PC-3 (cell line): ENCODE data around the gene PRKCQ.

Experiments used
- EZH2 ChIP-seq: fragments of 300-600 bp; sonication (generic); IDR thresholded peaks from one replicate; pipeline ENCODE4 v1.6.1; 2017; ENCODE audit warnings: antibody characterized with exemption, mild to moderate bottlenecking, low read length; ENCODE audit not compliant: unreplicated experiment
- EZH2phosphoT487 ChIP-seq: fragments of 300-600 bp; sonication (generic); IDR thresholded peaks from 2 replicates; pipeline ENCODE4 v1.6.1; 2018; ENCODE audit warnings: mild to moderate bottlenecking, antibody characterized with exemption, low read length, borderline replicate concordance
- TF ChIP-seq, protein P1 (sequence below): fragments of 300-600 bp; sonication (generic); conservative IDR thresholded peaks from 2 replicates; pipeline ENCODE4 v1.5.1; 2017; ENCODE audit warnings: antibody characterized with exemption, low read depth, mild to moderate bottlenecking, low read length

DNA sequence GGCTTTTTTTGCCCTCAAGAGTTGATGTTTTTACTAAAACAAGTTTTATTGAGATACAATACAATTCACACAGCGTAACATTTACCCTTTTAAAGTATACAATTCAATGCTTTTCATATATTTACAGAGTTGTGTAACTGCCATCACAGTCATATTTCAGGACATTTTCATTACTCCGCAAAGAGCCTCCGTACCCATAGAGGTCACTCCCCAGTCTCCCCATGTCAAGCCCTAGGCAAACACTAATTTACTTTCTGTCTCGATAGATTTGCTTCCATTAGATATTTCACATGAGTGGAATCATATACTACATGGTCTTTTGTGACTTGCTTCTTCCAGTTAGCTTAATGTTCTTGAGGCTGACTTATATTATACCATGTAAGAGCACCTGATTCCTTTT, 183.8 kb downstream of the PRKCQ start:
- TF ChIP-seq, protein P1, sequence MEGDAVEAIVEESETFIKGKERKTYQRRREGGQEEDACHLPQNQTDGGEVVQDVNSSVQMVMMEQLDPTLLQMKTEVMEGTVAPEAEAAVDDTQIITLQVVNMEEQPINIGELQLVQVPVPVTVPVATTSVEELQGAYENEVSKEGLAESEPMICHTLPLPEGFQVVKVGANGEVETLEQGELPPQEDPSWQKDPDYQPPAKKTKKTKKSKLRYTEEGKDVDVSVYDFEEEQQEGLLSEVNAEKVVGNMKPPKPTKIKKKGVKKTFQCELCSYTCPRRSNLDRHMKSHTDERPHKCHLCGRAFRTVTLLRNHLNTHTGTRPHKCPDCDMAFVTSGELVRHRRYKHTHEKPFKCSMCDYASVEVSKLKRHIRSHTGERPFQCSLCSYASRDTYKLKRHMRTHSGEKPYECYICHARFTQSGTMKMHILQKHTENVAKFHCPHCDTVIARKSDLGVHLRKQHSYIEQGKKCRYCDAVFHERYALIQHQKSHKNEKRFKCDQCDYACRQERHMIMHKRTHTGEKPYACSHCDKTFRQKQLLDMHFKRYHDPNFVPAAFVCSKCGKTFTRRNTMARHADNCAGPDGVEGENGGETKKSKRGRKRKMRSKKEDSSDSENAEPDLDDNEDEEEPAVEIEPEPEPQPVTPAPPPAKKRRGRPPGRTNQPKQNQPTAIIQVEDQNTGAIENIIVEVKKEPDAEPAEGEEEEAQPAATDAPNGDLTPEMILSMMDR, result no peak
- TF ChIP-seq EZH2 (no peak), EZH2phosphoT487 (no peak)
